Stimulated activated CD4-positive, alpha-beta T cell treated with anti-CD3 and anti-CD28 coated beads, Interleukin-1b, Interleukin-23, amount 100 ng/mL, for 48 hours (primary cell): Measurements from ENCODE around the gene MAP2K2.

Experiments used
- DNase-seq: peaks from one replicate; pipeline ENCODE4 v3.0.0-alpha.2; 2020

MAP2K2 gene

GRCh38 chr19:4042064-4042730 is 81.7 kb downstream of the MAP2K2 start:
- DNase-seq, result no peak
